Activated CD8-positive, alpha-beta memory T cell treated with anti-CD3 and anti-CD28 coated beads, Interleukin-2, amount 50 U/mL, for 1 hour (primary cell): ENCODE data around the gene ALLC.

Source experiments
- DNase-seq: peaks from one replicate; pipeline ENCODE4 v3.0.0-alpha.2; 2020; ENCODE audit errors: extremely low read depth

The ALLC gene

DNA sequence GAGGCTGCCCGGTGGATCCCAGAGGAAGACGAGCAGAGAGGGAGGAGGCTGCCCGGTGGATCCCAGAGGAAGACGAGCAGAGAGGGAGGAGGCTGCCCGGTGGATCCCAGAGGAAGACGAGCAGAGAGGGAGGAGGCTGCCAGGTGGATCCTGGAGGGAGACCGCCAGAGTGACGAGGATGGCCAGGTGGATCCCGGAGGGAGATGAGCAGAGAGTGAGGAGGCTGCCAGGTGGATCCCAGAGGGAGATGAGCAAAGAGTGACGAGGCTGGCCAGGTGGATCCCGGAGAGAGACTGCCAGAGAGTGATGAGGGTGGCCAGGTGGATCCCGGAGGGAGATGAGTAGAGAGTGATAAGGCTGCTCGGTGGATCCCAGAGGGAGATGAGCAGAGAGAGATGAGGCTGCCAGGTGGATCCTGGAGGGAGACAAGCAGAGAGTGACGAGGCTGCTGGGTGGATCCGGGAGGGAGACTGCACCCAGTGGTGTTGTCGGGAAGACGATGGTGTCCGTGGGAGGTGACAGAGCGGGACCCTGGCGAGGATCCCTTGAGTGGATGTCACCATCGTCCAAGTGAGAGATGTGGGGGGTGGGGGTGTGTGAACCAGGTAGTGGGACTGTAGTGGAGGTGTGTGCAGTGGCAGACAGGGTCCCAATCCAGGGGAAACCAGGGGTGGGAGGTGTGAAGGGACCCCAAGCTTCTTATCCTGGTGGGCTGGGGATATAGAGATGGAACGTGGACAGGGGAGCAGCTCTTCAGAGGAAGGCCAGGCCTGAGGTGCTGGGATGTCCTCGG lies 67.7 kb downstream of the ALLC start:
- DNase-seq, result no peak

DNA sequence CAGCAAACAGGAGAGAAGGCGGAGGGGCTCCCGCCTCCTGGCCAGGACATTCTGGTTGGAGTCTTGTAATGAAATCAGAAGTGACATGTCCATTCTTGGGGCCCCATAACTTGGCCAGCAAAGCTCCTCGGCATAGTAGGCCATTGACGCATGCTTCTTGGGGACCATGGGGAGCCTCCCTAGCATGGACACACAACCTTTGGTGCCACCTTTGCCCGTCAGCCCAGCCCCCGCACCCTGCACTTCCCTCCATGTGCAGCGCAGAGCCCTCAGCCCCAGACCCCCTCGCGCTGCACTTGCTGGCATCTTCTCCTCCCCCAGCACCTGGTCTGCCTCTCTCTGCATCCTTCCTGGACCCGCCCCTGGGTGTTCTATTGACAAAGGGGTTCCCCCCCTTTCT lies 68.5 kb downstream of the ALLC start:
- no peak for DNase-seq

DNA sequence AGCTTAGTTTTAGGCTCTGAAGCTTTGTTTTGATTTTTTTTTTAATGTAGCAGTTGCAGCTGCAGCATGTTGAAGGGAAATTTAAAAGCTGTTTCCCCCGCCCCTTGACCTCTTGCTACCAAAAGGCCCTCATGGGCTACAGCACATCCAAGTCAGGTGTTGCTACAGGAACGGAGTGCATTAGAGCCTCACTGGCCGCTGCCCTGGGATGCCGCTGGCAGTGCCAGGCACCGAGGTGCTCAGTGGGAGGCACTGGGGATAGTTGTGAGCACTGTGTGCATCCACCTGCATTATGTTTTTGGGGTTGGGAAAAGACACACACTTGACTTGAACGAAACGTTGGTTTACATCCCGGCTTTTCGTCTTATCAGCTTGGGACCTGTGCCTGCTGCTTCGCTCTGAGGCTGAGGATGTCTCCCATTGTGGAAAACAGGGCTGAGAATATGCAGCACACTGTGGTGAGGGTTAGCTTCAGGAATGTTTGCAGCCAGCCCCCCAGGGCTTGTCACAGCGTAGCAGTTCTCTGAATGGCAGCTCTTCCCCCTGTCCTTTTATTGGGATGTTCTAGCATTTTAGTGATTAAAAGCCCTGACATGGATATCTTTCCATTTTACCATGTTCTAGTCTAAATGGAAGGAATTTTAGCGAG lies 69.5 kb downstream of the ALLC start:
- DNase-seq, result no peak

DNA sequence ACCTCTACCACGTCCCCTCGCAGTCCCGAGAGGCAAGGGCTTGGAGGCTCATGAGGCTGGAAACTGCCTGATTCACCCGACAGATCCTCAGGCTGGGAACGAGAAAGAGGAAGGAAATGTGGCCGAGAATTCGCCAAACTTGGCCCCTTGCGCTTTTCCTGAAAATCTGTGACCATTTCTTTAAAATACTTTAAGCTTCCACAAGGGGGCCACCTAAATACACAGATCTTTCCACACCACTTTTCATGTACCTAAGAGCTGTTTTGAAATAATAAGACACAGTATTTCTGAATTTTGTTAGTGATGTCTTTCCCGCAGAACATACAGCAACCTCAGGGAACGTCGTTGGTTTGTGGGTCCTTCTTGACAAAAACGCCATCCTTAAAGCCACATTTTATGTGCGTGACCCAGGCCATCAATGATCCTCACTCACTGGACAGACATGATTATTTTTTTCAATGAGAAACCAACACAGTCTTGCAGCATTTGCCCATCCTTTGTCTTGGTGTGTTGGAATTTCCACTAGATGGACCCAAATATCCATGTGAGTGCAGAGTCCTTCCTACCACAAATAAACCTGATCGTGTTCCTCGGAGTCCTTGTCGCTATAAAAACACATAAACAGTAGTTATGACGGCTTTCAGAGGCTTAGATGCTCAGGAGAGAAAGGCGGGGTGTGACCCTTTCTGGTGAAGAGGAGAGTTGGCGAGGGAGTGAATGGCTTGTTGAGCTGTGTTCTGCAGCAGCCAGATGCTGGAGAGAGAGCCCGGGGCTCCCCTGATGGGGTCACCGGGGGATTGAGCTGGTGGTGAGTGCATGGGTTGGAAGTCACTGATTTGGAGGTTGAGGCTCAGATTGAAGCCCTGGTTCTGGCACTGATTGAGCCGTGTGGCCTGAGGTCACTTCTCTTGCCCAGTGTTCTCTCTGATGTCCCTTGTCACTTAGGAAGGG lies 70.4 kb downstream of the ALLC start:
- DNase-seq, result no peak

DNA sequence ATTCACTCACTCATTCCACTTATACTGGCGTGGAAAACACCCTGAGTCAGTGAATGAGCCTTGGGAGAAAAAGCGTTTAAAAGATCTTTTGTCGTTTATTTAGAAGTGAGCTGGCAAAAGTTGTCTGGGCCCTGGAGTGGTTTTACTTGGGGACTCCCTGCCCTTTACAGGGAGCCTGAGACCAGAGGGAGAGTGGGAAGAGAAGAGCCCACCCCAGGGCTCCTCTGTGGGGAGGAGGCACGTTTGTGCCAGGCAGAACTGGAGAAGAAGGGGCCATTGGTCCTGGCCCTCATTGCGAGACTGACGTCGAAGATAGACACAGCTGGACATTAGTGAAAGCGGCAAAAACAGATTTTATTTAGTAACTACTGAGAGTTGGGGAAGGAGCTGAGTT lies 71.1 kb downstream of the ALLC start:
- DNase-seq, result no peak

DNA sequence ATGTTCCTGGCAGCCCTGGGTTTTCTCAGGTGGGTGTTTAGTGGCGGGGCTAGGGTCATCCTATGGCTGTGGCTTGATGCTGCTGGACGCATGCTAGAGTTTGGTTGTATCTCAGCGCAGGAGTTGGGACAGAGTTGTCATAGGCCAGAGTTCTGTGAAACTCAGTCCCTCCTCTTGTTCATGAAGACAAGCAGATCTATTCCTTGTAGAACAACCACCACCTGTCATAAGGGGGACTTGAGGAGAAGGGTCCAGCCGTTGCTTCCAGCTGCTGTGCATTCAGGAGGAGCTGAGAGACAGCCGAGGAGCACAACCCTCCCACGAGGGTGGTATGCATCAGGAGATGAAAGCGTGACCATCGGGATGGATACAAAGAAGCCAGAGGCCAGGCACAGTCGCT lies 71.8 kb downstream of the ALLC start:
- no peak for DNase-seq

DNA sequence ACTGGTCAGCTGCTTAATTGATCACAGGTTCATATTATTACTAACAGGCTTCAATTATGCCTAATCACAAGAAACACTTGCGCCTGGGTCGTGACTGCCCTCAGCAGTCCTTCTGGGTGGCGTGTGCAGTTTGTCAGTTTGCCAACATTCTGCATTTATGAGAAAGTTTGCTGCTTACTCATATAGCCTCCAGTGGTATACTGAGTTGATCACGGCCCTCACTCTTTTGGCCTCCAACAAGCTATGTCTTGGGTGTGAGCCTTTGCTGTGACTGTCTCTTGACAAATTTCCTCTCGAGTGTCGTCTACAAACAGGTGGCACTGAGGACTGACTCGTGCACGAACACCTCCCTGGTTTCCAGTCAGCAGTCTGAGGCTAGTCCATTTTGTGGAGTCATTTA lies 72.6 kb downstream of the ALLC start:
- DNase-seq, result no peak

DNA sequence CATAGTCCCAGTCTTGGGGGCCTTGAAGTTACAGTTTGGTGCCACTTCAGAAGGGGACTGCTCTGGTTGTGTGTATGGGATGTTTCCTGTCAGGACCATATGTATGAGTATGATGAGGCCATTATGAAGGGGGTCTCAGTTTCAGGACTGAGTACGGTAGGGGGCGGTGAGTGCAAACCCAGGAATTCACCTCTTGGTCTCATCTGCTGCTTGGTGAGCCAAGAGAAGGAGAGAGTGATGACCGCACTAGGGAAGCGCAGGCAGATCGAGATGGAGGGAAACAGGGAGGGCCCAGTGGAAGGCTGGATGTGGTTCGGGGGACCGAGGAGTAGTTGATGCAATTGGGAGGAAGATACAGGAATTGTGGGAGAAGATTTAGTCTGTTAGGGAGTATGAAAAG lies 73.8 kb downstream of the ALLC start:
- DNase-seq, result no peak

DNA sequence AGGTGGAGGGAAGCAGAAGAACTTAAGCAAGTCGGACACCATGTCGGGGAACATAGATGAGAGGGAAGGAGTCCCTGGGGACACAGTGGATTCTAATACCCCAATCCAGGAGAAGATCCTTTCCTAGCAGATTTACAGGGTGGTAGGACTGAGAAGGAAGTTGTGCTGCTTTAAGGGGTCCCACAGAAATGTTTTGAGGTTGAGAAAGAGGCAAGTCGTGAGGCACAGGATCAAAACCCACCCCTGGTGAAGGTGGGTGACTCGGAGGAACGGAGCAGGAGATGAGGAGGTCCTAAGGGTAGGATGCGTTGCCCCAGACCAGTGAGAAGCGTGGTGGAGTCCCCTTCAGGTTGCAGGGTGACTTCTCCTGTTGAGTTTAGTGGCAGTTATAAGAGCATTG lies 78.1 kb downstream of the ALLC start:
- DNase-seq, result no peak

DNA sequence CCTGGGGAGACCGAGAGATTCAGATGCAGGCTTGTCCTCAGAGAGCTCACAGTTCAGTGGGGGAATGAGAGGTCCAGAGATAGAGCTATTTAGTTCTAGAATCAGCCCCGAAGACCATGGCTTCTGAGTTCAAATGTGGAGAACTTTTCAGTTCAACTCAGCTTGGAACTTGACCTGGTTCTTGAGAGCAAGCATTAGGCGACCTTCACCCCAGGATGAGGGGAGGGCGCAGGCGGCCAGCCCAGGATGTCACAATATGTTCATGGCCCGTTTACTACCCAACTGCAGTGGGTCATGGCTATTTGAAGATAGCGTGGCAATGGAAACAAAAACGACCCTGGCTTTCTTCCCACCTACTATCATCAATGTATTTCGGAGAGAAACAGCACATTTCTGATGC lies 79.1 kb downstream of the ALLC start:
- DNase-seq, result no peak

DNA sequence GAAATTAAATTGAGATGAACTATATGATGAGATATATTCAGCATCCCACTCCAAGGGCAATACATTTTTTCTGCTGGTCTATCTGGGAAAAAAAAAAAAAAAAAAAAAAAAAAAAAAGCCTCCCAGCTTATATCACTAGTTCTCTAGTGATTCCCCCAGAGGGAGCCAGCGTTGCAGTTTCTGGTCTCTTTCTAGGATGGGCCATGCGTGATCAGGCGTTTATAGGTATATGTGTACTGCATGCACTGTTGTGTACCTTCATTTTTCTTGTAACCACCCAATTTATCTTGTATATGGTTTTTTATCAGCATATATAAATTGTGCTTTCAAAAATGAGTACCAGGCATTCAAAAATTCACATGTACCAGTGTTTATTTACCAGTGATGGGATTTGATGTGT lies 80.5 kb downstream of the ALLC start:
- no peak for DNase-seq

DNA sequence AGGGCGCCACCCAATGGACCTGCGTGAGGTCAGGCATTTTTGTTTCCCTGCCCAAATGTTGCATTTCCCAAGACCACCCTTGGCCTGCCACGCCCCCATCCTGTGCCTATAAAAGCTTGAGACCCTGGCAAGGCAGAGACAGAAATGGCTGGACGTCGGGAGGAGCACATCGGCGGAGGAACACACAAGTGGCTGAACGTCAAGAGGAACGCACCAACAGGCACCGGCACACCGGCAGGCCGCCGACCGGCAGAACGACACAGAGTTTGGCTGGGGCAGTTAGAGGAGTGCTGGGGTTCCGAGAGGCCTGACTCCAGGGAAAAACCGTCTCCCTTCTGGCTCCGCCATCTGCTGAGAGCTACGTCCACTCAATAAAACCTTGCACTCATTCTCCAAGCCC lies 81.3 kb downstream of the ALLC start:
- no peak for DNase-seq

DNA sequence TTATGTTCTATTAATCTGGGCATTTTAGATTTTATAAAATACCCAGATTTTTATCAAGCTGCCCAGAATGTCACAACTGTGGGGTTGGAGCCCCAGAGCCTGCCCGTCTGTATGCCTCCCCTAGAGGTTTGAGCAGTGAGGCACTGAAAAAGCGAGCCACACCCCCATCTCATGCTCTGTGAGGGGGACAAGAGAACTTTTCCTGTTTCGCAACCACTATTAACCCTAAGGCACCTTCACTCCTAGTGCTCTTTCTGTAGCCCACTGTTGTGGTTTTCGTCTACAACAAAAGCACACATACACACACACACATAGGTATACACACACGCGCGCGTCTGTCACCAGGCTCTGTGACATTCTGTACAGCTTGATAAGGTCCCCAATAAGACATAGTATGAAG lies 83.4 kb downstream of the ALLC start:
- no peak for DNase-seq

DNA sequence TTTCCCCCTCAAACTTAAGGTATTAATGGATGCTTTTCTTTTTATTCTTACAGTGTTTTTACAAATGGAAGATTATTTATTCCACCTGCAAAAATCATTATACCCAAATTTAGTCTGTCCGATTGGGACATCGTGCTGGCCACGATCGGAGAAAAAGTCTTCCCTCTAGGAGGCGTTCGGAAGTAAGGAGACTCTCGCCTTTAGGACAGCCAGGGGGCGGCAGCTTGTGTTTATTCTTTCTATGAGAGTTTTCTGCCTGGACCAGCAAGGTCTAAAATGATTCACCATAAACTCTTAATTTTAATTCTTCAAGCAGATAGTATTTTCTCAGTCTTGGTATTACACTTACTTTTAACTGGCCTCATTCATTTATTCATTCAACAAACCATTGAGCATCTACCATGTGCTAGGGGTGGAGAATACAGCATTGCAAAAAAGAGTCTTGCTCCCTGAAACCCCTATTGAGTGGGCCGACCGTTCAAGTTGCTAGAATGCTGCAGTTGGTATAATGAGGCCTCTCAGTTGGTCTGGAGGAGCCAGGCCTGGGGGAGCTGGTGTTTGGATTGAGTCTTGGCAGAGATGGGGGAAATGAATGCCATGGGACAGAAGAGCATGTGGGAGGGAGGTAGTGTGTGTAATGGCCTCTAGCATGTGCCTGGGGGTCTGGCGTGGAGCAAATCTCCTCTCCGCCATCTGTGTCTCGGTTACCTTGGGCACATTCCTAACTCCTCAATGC lies 84.0 kb downstream of the ALLC start:
- no peak for DNase-seq

DNA sequence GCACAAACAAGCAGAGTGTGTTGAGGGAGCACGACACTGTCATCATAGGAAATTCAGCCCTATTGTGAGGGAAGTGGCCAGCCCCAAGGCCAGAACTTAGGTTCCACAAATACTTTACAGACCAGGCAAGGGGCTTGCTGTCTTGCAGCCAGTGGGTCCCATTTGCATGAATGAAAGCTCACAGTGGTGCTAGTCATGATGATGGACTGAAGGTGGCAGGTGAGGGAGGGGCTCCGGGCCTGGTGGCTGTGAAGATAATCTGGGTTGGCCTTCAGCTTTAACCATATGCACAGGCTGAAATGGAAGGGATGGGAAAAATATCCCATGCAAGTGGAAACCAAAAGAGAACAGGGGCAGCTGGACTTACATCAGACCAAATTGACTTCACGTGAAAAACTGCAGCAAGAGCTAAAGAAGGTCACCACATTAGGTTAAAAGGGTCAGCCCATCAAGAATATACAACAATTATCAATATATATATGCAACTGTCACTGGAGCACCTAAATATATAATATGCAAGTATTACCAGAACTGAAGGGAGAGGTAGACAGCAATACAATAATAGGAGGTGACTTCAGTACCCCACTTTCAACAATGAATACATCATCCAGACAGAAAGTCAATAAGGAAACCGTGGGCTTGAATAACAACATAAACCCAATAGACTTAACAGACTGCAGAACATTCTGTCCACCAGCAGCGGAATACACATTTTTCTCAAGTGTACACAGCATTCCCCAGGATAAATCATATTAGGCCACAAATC lies 84.9 kb downstream of the ALLC start:
- no peak for DNase-seq

DNA sequence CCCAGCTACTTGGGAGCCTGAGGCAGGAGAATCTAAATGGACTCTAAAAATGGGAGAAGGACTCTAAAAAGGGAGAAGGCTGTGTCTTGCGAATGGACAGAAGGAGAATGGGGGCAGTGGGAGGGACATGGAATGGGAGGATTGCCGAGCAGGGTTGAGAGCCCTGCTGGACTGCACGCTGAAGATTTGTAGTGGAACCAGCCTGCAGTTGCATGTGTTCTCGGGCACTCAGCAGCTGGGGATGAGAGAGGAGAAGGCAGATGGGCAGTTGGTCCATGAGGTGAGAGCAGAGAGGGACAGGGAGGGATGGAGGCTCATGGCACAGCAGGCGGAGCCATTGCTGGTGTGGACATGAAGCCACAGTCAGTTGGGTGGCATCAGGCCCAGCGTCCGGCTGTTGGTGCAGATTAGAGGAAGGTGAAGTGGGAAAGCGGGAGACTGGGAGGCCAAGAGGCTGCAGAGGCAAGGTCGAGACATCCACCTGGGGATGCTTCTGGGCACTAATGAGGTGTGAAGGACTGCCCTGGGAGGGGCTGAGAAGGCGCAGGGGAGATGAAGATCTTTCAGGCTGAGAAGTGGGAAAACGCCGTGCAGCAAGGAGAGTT lies 86.1 kb downstream of the ALLC start:
- no peak for DNase-seq

DNA sequence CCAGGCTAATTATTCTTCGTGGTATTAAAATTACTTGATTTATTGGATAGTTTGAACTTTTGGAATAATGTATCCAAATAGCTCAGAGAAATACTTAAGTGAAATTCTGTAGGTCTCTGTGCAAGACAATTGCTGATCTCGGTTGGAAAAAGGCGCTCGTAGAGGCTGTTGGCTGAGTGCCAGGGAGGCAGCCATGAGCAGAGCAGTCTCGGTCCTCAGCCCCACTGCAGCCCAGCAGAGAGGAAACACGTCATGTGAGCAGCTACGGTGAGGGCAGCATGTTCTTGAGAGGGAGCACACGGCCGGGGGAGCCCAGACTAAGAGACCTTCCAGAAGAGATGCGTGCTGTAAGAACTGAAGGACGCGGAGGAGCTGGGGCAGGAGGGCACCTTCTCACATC lies 87.9 kb downstream of the ALLC start:
- DNase-seq, result no peak

DNA sequence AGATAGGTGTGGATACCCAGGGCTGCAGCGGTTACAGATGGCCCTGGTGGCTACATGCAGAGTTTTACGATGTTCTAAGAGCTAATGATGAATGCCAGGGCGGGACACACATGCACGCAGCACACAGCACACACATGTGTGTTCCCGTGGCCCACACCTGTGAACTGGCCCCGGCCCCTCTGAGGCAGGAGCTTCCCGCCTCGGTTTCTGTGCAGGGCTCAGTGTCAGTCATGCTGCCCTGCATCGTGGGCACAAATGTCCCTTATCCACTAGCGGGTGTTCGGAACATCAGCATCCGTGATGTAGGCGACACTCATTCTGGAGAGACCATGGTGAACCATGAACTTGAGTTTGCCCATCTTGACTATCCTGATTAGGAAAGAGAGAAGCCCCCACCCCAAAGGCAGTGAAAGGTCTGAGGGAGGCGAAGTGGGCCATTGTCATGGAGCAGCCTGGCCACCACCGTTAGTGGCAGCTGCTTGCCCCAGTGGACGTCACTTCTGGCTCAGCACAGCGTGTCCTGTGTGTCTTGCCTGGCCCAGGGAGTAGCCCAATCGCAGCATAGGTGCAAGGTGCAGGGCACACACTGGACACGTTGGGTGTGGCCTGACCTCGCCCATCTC lies 89.1 kb downstream of the ALLC start:
- no peak for DNase-seq

DNA sequence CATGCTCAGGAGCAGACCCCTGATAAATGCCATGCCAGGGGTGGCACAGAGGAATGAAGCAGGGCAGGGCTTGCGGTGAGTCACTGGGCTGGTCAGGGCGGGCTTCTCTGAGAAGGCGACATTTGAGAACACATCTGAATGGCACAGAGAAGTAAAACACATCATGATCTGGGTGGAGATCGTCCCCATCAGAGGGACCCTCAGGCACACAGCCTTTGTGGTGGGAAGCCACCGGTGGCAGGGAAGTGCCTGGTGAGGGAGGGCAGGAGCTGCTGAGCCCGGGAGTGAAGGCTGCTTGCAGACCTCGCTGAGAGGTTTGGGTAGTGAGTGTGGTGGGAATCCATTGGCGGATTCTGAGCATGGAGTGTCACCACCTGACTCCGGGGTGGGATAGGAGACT lies 89.8 kb downstream of the ALLC start:
- no peak for DNase-seq

DNA sequence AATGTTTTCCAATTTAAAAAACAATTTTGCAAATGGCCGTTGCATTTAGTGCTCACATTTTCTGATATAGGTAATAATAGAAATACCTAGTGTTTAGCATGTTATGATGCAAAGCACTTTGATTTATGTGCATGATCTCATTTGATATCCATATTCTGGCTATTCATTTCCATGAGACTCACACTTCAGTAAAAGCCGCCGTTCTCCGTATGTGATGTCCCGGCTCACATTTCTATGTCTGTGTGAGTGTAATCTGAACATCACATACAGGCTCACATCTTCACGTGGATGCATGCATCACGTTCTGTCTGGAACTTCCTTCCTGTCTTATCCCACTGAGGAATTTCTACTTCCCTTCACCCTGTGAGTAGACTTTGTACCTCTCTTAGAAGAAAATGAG lies 91.2 kb downstream of the ALLC start:
- DNase-seq, result no peak
